ENCODE results near the gene SCAF4.

Gene SCAF4

DNA sequence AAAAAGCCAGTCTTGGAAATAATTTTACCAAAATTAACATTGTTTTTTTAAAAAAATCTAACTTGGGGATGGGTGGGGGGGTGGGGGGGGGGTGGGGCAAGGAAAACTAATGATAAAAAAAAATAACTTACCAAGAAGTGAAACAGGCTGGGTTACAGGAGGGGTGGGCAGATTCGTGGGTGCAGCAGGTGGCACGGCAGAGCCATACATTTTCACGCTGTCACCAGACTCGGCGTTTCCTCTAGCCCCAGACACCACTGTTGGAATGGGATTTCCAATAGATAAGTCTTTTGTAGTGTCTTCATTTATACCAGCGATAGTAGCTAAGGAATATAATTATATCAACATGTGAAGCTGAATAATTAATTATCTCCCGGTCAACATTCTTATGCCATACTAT, 47.0 kb downstream of the SCAF4 start:
- H3K9ac ChIP-seq (ENCODE audit: low read length): no peak overlapping the region
- no peaks in the 10 kb centered on the region for H3K9me3 ChIP-seq (ENCODE audit: insufficient read depth, low read length)
- peaks cover 67% of the 10 kb centered on the region for H3K36me3 ChIP-seq (ENCODE audit: low read length)
- no peaks in the 10 kb centered on the region for H4K20me1 ChIP-seq (ENCODE audit: low read depth, low read length)
- no peak overlapping the region for H3K4me3 ChIP-seq (ENCODE audit: insufficient read depth, low read length, poor library complexity, severe bottlenecking)
- peaks cover 11% of the 10 kb centered on the region; the same call in 1 of the 2 replicates for H3F3A ChIP-seq (ENCODE audit: insufficient read depth)
- H3K4me2 ChIP-seq (ENCODE audit: low read depth, low read length, poor library complexity, severe bottlenecking): no peak overlapping the region
- H2AFZ ChIP-seq (ENCODE audit: low read depth, low read length, severe bottlenecking): no peak overlapping the region
- no peaks in the 10 kb centered on the region for H3K27me3 ChIP-seq (ENCODE audit: low read length)
- no peak overlapping the region for H3K27ac ChIP-seq (ENCODE audit: low read depth, low read length)
- H3K79me2 ChIP-seq (ENCODE audit: insufficient read depth, low read length): no peaks in the 10 kb centered on the region
- no peaks in the 10 kb centered on the region for H3K9me2 ChIP-seq (replicated peaks; ENCODE audit: insufficient read depth, low read length)
- TF ChIP-seq EZH2phosphoT487 (conservative IDR thresholded peaks at IDR 0.05; ENCODE audit: low read length) (no peak), CTCF (IDR thresholded peaks at IDR 0.05; ENCODE audit: insufficient read depth, low read length, poor library complexity, severe bottlenecking) (no peak)

DNA sequence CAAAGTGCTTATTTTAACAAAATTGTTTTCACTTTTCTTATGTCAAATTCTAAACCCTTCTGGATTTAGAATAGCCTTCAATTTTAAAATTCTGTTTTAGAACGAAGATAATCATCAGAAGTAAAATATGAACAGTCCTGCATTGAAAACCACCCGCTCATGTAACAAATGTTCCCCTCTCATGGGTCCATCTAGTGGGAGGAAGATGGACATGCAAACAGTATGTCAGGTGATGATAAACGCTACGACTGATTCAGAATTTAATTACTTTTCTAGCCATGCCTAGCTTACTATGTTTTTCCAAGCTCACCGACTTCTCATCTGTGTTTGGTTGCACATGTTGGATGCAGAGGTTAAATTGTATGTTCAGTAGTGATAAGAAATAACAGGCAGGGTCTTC, 48.9 kb downstream of the SCAF4 start:
- no peak overlapping the region for H3K4me3 ChIP-seq (ENCODE audit: insufficient read depth, low read length, poor library complexity, severe bottlenecking)
- H3K27me3 ChIP-seq (ENCODE audit: low read length): no peaks in the 10 kb centered on the region
- no peak overlapping the region for H2AFZ ChIP-seq (ENCODE audit: low read depth, low read length, severe bottlenecking)
- H3K9me2 ChIP-seq (replicated peaks; ENCODE audit: insufficient read depth, low read length): no peaks in the 10 kb centered on the region
- H3K9ac ChIP-seq (ENCODE audit: low read length): no peak overlapping the region
- no peaks in the 10 kb centered on the region for H4K20me1 ChIP-seq (ENCODE audit: low read depth, low read length)
- peaks cover 13% of the 10 kb centered on the region; the same call in 1 of the 2 replicates for H3F3A ChIP-seq (ENCODE audit: insufficient read depth)
- peaks cover 61% of the 10 kb centered on the region for H3K36me3 ChIP-seq (ENCODE audit: low read length)
- no peak overlapping the region for H3K4me2 ChIP-seq (ENCODE audit: low read depth, low read length, poor library complexity, severe bottlenecking)
- TF ChIP-seq EZH2phosphoT487 (conservative IDR thresholded peaks at IDR 0.05; ENCODE audit: low read length) (no peak), CTCF (IDR thresholded peaks at IDR 0.05; ENCODE audit: insufficient read depth, low read length, poor library complexity, severe bottlenecking) (no peak)
- H3K27ac ChIP-seq (ENCODE audit: low read depth, low read length): no peak overlapping the region
- H3K9me3 ChIP-seq (ENCODE audit: insufficient read depth, low read length): no peaks in the 10 kb centered on the region
- no peaks in the 10 kb centered on the region for H3K79me2 ChIP-seq (ENCODE audit: insufficient read depth, low read length)

- H3K36me3 ChIP-seq (ENCODE audit: low read length): peaks cover 60% of the 10 kb centered on the region
- no peaks in the 10 kb centered on the region for H4K20me1 ChIP-seq (ENCODE audit: low read depth, low read length)
- H3F3A ChIP-seq (ENCODE audit: insufficient read depth): peaks cover 13% of the 10 kb centered on the region; the same call in 1 of the 2 replicates
- H3K4me2 ChIP-seq (ENCODE audit: low read depth, low read length, poor library complexity, severe bottlenecking): no peak overlapping the region
- H3K9ac ChIP-seq (ENCODE audit: low read length): no peak overlapping the region
- no peak overlapping the region for H3K27ac ChIP-seq (ENCODE audit: low read depth, low read length)
- H3K27me3 ChIP-seq (ENCODE audit: low read length): no peaks in the 10 kb centered on the region
- H2AFZ ChIP-seq (ENCODE audit: low read depth, low read length, severe bottlenecking): no peak overlapping the region
- no peaks in the 10 kb centered on the region for H3K9me3 ChIP-seq (ENCODE audit: insufficient read depth, low read length)
- H3K9me2 ChIP-seq (replicated peaks; ENCODE audit: insufficient read depth, low read length): no peaks in the 10 kb centered on the region
- no peak overlapping the region for H3K4me3 ChIP-seq (ENCODE audit: insufficient read depth, low read length, poor library complexity, severe bottlenecking)
- no peak for TF ChIP-seq CTCF (IDR thresholded peaks at IDR 0.05; ENCODE audit: insufficient read depth, low read length, poor library complexity, severe bottlenecking)
- no peak for TF ChIP-seq EZH2phosphoT487 (conservative IDR thresholded peaks at IDR 0.05; ENCODE audit: low read length)
- no peaks in the 10 kb centered on the region for H3K79me2 ChIP-seq (ENCODE audit: insufficient read depth, low read length)
These were observed 49.3 kb downstream of the SCAF4 start for GRCh38 chr21:31682620-31683019.

Data from SU-DHL-6 (cell line).